Measurements from ENCODE around the gene RYK. TPM values are rescaled to one million over a fixed set of nuclear protein-coding genes. Genes with fewer than 3 reads are reported as not detected.

The RYK gene
- total RNA-seq, 2 donors from 2014 or later: 46.2 to 61.0 TPM

GRCh38 chr3:134235577-134236076 is 15.0 kb downstream of the RYK start:
- no peak for TF ChIP-seq CTCF (IDR thresholded peaks at IDR 0.05)
- H3K9me3 ChIP-seq: no peaks in the 10 kb centered on the region
- peaks cover 0 to 76% of the 10 kb centered on the region in 2 donors for H3K4me1 ChIP-seq
- no peak for DNase-seq (ENCODE audit: low spot score)
- H3K27me3 ChIP-seq: no peaks in the 10 kb centered on the region
- H3K27ac ChIP-seq: peak overlapping the region in 1 of 2 donors; percentile 42
- H3K36me3 ChIP-seq: no peaks in the 10 kb centered on the region
- H3K4me3 ChIP-seq: no peak overlapping the region

- no peaks in the 10 kb centered on the region for H3K9me3 ChIP-seq
- H3K4me1 ChIP-seq: peaks cover 0 to 61% of the 10 kb centered on the region in 2 donors
- no peak overlapping the region for H3K4me3 ChIP-seq
- DNase-seq (ENCODE audit: low spot score): no peak
- H3K36me3 ChIP-seq: no peaks in the 10 kb centered on the region
- no peaks in the 10 kb centered on the region for H3K27me3 ChIP-seq
- no peak overlapping the region for H3K27ac ChIP-seq
- no peak for TF ChIP-seq CTCF (IDR thresholded peaks at IDR 0.05)
Observed at GRCh38 chr3:134232951-134233350, 17.7 kb downstream of the RYK start.

GRCh38 chr3:134232151-134232550 is 18.5 kb downstream of the RYK start:
- H3K4me3 ChIP-seq: no peak overlapping the region
- no peaks in the 10 kb centered on the region for H3K9me3 ChIP-seq
- H3K36me3 ChIP-seq: no peaks in the 10 kb centered on the region
- TF ChIP-seq CTCF (IDR thresholded peaks at IDR 0.05): no peak
- no peaks in the 10 kb centered on the region for H3K27me3 ChIP-seq
- no peak overlapping the region for H3K27ac ChIP-seq
- peaks cover 0 to 59% of the 10 kb centered on the region in 2 donors for H3K4me1 ChIP-seq
- DNase-seq (ENCODE audit: low spot score): no peak

GRCh38 chr3:134231131-134231530 is 19.5 kb downstream of the RYK start:
- H3K27ac ChIP-seq: no peak overlapping the region
- H3K27me3 ChIP-seq: no peaks in the 10 kb centered on the region
- no peak overlapping the region for H3K4me3 ChIP-seq
- H3K36me3 ChIP-seq: no peaks in the 10 kb centered on the region
- H3K9me3 ChIP-seq: no peaks in the 10 kb centered on the region
- TF ChIP-seq CTCF (IDR thresholded peaks at IDR 0.05): no peak
- H3K4me1 ChIP-seq: peaks cover 0 to 48% of the 10 kb centered on the region in 2 donors
- DNase-seq (ENCODE audit: low spot score): no peak

GRCh38 chr3:134229038-134229437 is 21.6 kb downstream of the RYK start:
- TF ChIP-seq CTCF (IDR thresholded peaks at IDR 0.05): no peak
- Histone ChIP-seq H3K4me1 (peaks cover 0 to 33% of the 10 kb centered on the region in 2 donors), H3K27me3 (no peaks in the 10 kb centered on the region)

GRCh38 chr3:134228479-134228878 is 22.2 kb downstream of the RYK start:
- Histone ChIP-seq H3K27ac (no peak overlapping the region), H3K36me3 (no peaks in the 10 kb centered on the region), H3K4me1 (peaks cover 0 to 33% of the 10 kb centered on the region in 2 donors), H3K27me3 (no peaks in the 10 kb centered on the region), H3K9me3 (no peaks in the 10 kb centered on the region), H3K4me3 (no peak overlapping the region)
- no peak for DNase-seq (ENCODE audit: low spot score)
- TF ChIP-seq CTCF (IDR thresholded peaks at IDR 0.05): no peak

More at GRCh38 chr3:134229038-134229437, 21.6 kb downstream of the RYK start:
- Histone ChIP-seq H3K4me3 (no peak overlapping the region), H3K9me3 (no peaks in the 10 kb centered on the region), H3K27ac (no peak overlapping the region), H3K36me3 (no peaks in the 10 kb centered on the region)
- no peak for DNase-seq (ENCODE audit: low spot score)
